ENCODE results near the gene RNF111. TPM values are rescaled to one million over a fixed set of nuclear protein-coding genes. Genes with fewer than 3 reads are reported as not detected.
"Not testable (repeated sequence)": the region's sequence is repeated elsewhere in the genome, so short reads cannot be mapped to it uniquely, and the experiment has no call there.

The RNF111 gene
- total RNA-seq, 1 donor from 2014 or later = 40.1 TPM

- H3K36me3 Mint-ChIP-seq (ENCODE audit: insufficient read depth) = peaks cover 5% of the 10 kb centered on the region
- H3K4me3 Mint-ChIP-seq (ENCODE audit: low read depth) = peak overlapping the region; percentile 99
- no peaks in the 10 kb centered on the region for H3K9me3 Mint-ChIP-seq (ENCODE audit: low read depth)
- no peak for TF ChIP-seq CTCF (IDR thresholded peaks at IDR 0.05; ENCODE audit: unreplicated experiment)
- DNase-seq (ENCODE audit: low spot score, unreplicated experiment) = no peak
- peaks cover 13% of the 10 kb centered on the region for H3K27me3 Mint-ChIP-seq
- H3K4me1 Mint-ChIP-seq (ENCODE audit: low read depth) = peaks cover 31% of the 10 kb centered on the region
- peak overlapping the region; percentile 97 for H3K27ac Mint-ChIP-seq
These were observed 427 bp upstream of the RNF111 start for GRCh38 chr15:58987036-58987435.

- peak; percentile 72 for DNase-seq (ENCODE audit: low spot score, unreplicated experiment)
- Mint-ChIP-seq H3K27ac (peak overlapping the region; percentile 97), H3K4me1 (ENCODE audit: low read depth) (peaks cover 31% of the 10 kb centered on the region), H3K4me3 (ENCODE audit: low read depth) (peak overlapping the region; percentile 99), H3K27me3 (peaks cover 9% of the 10 kb centered on the region), H3K9me3 (ENCODE audit: low read depth) (no peaks in the 10 kb centered on the region), H3K36me3 (ENCODE audit: insufficient read depth) (peaks cover 8% of the 10 kb centered on the region)
- no peak for TF ChIP-seq CTCF (IDR thresholded peaks at IDR 0.05; ENCODE audit: unreplicated experiment)
These were observed 733 bp downstream of the RNF111 start for GRCh38 chr15:58988006-58988785.

- Mint-ChIP-seq H3K4me3 (ENCODE audit: low read depth) (no peak overlapping the region), H3K4me1 (ENCODE audit: low read depth) (peaks cover 26% of the 10 kb centered on the region), H3K27me3 (no peaks in the 10 kb centered on the region), H3K27ac (no peak overlapping the region), H3K9me3 (ENCODE audit: low read depth) (no peaks in the 10 kb centered on the region), H3K36me3 (ENCODE audit: insufficient read depth) (peaks cover 12% of the 10 kb centered on the region)
- TF ChIP-seq CTCF (IDR thresholded peaks at IDR 0.05; ENCODE audit: unreplicated experiment) = no peak
- DNase-seq (ENCODE audit: low spot score, unreplicated experiment) = no peak
These were observed 4.7 kb downstream of the RNF111 start for GRCh38 chr15:58992181-58992580.

- Mint-ChIP-seq H3K9me3 (ENCODE audit: low read depth) (no peaks in the 10 kb centered on the region), H3K27ac (peak overlapping the region; percentile 22), H3K4me1 (ENCODE audit: low read depth) (peaks cover 7% of the 10 kb centered on the region), H3K36me3 (ENCODE audit: insufficient read depth) (peaks cover 12% of the 10 kb centered on the region), H3K4me3 (ENCODE audit: low read depth) (no peak overlapping the region), H3K27me3 (no peaks in the 10 kb centered on the region)
- DNase-seq (ENCODE audit: low spot score, unreplicated experiment) = no peak
- TF ChIP-seq CTCF (IDR thresholded peaks at IDR 0.05; ENCODE audit: unreplicated experiment) = no peak
These were observed 7.5 kb downstream of the RNF111 start for GRCh38 chr15:58994906-58995453.

GRCh38 chr15:58999694-59000093, 12.2 kb downstream of the RNF111 start:
- Mint-ChIP-seq H3K9me3 (ENCODE audit: low read depth) (no peaks in the 10 kb centered on the region), H3K27me3 (no peaks in the 10 kb centered on the region), H3K4me1 (ENCODE audit: low read depth) (peaks cover 2% of the 10 kb centered on the region), H3K27ac (no peak overlapping the region), H3K36me3 (ENCODE audit: insufficient read depth) (peaks cover 8% of the 10 kb centered on the region), H3K4me3 (ENCODE audit: low read depth) (no peak overlapping the region)
- DNase-seq (ENCODE audit: low spot score, unreplicated experiment) = no peak
- no peak for TF ChIP-seq CTCF (IDR thresholded peaks at IDR 0.05; ENCODE audit: unreplicated experiment)

GRCh38 chr15:59000251-59000650, 12.8 kb downstream of the RNF111 start:
- DNase-seq (ENCODE audit: low spot score, unreplicated experiment); H3K27ac Mint-ChIP-seq; H3K27me3 Mint-ChIP-seq; H3K4me3 Mint-ChIP-seq (ENCODE audit: low read depth); H3K9me3 Mint-ChIP-seq (ENCODE audit: low read depth); H3K4me1 Mint-ChIP-seq (ENCODE audit: low read depth); H3K36me3 Mint-ChIP-seq (ENCODE audit: insufficient read depth): not testable (repeated sequence)

All from progenitor cell of endocrine pancreas (in vitro differentiated cells).